ENCODE data around the gene NDUFB7. TPM values are rescaled to one million over a fixed set of nuclear protein-coding genes. Genes with fewer than 3 reads are reported as not detected.
A peak's percentile ranks its signal among the peaks of the same experiment; 100 is the strongest.

NDUFB7 gene
- total RNA-seq (2021; ENCODE audit: unreplicated experiment) (180 TPM), Bru-seq, nascent RNA (percentile 62 among the genes with signal in this experiment), BruChase-seq, experiment 1, labeled RNA remaining after a 2-hour chase (percentile 65 among the genes with signal in this experiment), BruChase-seq, experiment 2, labeled RNA remaining after a 6-hour chase (percentile 69 among the genes with signal in this experiment)
- polyA plus RNA-seq (2012; ENCODE audit: insufficient read length): 341 TPM
- long read RNA-seq, transcript NDUFB7-201 (3 exons, 531 nt): major isoform, 77 of 92 reads
- long read RNA-seq, partial matches to known transcripts: 15 of 92 reads
- long read RNA-seq, other reads (novel, unspliced or antisense): 0 of 92 reads

DNA sequence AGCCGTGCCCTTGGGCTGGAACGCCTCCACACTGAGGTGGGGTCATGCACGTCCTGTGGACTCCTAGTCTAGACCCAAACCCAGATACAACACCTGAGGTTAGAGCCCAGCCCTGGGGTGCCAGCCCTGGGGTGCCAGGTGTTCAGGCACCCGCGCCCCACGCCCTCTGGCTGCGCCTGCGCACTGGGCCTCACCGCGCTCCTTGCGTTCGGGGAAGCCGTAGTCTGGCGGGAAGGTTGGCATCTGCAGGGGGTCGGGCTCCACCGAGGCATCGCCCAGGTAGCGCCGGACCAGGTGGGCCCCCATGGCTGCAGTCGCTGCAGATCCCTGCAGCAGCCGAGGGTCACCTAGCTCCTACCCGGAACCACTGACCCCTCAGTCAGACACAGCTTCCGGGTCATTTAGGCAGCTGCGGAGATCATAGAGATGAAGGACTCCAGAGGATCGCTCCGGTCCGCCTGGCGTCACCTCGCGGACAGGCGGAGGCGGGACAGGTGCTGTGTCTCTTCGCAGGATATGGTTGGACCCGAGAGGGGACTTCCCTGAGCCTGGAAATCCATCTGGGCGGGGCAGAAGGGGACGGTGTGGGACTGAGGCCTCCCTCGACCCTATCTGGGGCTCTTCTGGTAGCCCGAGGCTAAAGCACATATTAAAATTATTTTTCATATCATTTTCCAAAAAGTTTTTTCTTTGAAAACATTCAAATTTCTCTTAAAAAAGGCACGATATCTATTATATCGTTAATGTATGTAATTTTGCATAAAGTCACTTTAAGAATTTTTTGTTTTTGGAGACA, at the start of gene NDUFB7:
Gene NDUFB7 (minus strand): TSS at position 372 of the 796 bp plus-strand sequence. CDS start 66 bp downstream, at position 306.
- intact Hi-C loops (cut with micrococcal nuclease; ENCODE audit: unreplicated experiment): no loop called here
- H3K27ac ChIP-seq (ENCODE audit: low read length): peak within 1 kb of the TSS; percentile 85
- peaks cover 3% of the 10 kb centered on the region for H3K4me1 ChIP-seq (ENCODE audit: control insufficient read depth, insufficient read depth, low read length)
- POLR2A ChIA-PET: no interaction called here
- TF ChIP-seq, protein P1, sequence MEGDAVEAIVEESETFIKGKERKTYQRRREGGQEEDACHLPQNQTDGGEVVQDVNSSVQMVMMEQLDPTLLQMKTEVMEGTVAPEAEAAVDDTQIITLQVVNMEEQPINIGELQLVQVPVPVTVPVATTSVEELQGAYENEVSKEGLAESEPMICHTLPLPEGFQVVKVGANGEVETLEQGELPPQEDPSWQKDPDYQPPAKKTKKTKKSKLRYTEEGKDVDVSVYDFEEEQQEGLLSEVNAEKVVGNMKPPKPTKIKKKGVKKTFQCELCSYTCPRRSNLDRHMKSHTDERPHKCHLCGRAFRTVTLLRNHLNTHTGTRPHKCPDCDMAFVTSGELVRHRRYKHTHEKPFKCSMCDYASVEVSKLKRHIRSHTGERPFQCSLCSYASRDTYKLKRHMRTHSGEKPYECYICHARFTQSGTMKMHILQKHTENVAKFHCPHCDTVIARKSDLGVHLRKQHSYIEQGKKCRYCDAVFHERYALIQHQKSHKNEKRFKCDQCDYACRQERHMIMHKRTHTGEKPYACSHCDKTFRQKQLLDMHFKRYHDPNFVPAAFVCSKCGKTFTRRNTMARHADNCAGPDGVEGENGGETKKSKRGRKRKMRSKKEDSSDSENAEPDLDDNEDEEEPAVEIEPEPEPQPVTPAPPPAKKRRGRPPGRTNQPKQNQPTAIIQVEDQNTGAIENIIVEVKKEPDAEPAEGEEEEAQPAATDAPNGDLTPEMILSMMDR (IDR thresholded peaks at IDR 0.05): peak; percentile 92
- peak; percentile 68 for TF ChIP-seq POLR2AphosphoS5 (IDR thresholded peaks at IDR 0.05; ENCODE audit: low read depth, low read length)
- no peak for TF ChIP-seq TCF7L2 (IDR thresholded peaks at IDR 0.05; ENCODE audit: low read depth, low read length)
- TF ChIP-seq, protein P2, sequence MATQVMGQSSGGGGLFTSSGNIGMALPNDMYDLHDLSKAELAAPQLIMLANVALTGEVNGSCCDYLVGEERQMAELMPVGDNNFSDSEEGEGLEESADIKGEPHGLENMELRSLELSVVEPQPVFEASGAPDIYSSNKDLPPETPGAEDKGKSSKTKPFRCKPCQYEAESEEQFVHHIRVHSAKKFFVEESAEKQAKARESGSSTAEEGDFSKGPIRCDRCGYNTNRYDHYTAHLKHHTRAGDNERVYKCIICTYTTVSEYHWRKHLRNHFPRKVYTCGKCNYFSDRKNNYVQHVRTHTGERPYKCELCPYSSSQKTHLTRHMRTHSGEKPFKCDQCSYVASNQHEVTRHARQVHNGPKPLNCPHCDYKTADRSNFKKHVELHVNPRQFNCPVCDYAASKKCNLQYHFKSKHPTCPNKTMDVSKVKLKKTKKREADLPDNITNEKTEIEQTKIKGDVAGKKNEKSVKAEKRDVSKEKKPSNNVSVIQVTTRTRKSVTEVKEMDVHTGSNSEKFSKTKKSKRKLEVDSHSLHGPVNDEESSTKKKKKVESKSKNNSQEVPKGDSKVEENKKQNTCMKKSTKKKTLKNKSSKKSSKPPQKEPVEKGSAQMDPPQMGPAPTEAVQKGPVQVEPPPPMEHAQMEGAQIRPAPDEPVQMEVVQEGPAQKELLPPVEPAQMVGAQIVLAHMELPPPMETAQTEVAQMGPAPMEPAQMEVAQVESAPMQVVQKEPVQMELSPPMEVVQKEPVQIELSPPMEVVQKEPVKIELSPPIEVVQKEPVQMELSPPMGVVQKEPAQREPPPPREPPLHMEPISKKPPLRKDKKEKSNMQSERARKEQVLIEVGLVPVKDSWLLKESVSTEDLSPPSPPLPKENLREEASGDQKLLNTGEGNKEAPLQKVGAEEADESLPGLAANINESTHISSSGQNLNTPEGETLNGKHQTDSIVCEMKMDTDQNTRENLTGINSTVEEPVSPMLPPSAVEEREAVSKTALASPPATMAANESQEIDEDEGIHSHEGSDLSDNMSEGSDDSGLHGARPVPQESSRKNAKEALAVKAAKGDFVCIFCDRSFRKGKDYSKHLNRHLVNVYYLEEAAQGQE (IDR thresholded peaks at IDR 0.05; ENCODE audit: insufficient read depth in 1 of 2, low read depth in 2 of 2, low read length in 1 of 2): 0 out of 4 replicates have a peak, but pooled peaks of 1 of the 2 experiments have one; percentile 8
- CTCF ChIA-PET: interaction anchor here (0.7 to 1.0 kb wide), 2 partner anchors 15 to 115 kb away, joined by 3 to 4 read pairs; no protein-coding TSS in a partner anchor
- in situ Hi-C loops (cut with HindIII; ENCODE audit: low pct_unique_long_range_greater_than_20kb, low sequenced_read_pairs): no loop called here
- H3K36me3 ChIP-seq (ENCODE audit: control insufficient read depth, insufficient read depth, low read length): peaks cover 2% of the 10 kb centered on the region; the same call in 1 of the 2 replicates
- BruUV-seq (replicated peaks): TSS peak; percentile 72
- H3K9me3 ChIP-seq (ENCODE audit: control insufficient read depth, insufficient read depth, low read depth, low read length): no peaks in the 10 kb centered on the region
- DNase-seq (ENCODE audit: low read depth, low spot score) (peak; percentile 82), ATAC-seq (peak; percentile 95)
- peak within 1 kb of the TSS; percentile 60 to 76 for H3K4me3 ChIP-seq (ENCODE audit: low read depth in 2 of 2, low read length in 2 of 2)
- H3K27me3 ChIP-seq (ENCODE audit: control insufficient read depth, insufficient read depth, low read length): no peaks in the 10 kb centered on the region

DNA sequence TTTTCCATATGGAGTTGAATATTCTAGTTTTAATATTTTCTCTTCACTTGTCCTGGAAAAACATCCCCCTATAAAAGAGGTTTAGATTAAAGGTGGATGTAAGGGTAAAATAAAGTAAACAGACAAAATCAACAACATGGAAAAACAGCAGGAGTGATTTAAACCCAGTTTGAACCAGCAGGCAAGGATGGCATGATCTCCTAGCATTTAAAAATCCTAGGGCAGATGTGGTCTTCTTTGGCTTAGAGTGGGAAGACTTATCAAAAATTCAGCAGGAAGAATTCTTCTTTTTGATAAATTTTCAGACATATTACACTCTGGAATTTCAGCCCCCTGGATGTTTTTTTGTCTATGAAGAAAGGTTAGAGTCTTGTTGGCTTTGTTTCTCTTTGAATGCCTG, 47.5 kb upstream of the NDUFB7 start:
- no peak for DNase-seq (ENCODE audit: low read depth, low spot score)
- no TSS peak for BruUV-seq (replicated peaks)
- ChIA-PET POLR2A (interaction anchor here (0.6 kb wide), 1 partner anchor 27 kb away, joined by 3 read pairs; no protein-coding TSS in a partner anchor), CTCF (no interaction called here)
- no peak for TF ChIP-seq TCF7L2 (IDR thresholded peaks at IDR 0.05; ENCODE audit: low read depth, low read length)
- TF ChIP-seq SIN3A (IDR thresholded peaks at IDR 0.05; ENCODE audit: borderline replicate concordance, insufficient read depth, low read depth, low read length): no peak
- TF ChIP-seq, protein P1 (IDR thresholded peaks at IDR 0.05): no peak
- no peak for TF ChIP-seq POLR2AphosphoS5 (IDR thresholded peaks at IDR 0.05; ENCODE audit: low read depth, low read length)
- TF ChIP-seq, protein P2 (IDR thresholded peaks at IDR 0.05; ENCODE audit: insufficient read depth in 1 of 2, low read depth in 2 of 2, low read length in 1 of 2): no peak
- H3K27ac ChIP-seq (ENCODE audit: low read length): no peak overlapping the region
- in situ Hi-C loops (cut with HindIII; ENCODE audit: low pct_unique_long_range_greater_than_20kb, low sequenced_read_pairs): no loop called here
- H3K27me3 ChIP-seq (ENCODE audit: control insufficient read depth, insufficient read depth, low read length): no peaks in the 10 kb centered on the region
- H3K4me3 ChIP-seq (ENCODE audit: low read depth in 2 of 2, low read length in 2 of 2): no peak overlapping the region
- no peaks in the 10 kb centered on the region for H3K4me1 ChIP-seq (ENCODE audit: control insufficient read depth, insufficient read depth, low read length)
- no peak for ATAC-seq
- H3K36me3 ChIP-seq (ENCODE audit: control insufficient read depth, insufficient read depth, low read length): no peaks in the 10 kb centered on the region
- intact Hi-C loops (cut with micrococcal nuclease; ENCODE audit: unreplicated experiment): no loop called here
- peaks cover 6% of the 10 kb centered on the region; the same call in 1 of the 2 replicates for H3K9me3 ChIP-seq (ENCODE audit: control insufficient read depth, insufficient read depth, low read depth, low read length)
